ENCODE measurements around the gene GTF2H4.

DNA sequence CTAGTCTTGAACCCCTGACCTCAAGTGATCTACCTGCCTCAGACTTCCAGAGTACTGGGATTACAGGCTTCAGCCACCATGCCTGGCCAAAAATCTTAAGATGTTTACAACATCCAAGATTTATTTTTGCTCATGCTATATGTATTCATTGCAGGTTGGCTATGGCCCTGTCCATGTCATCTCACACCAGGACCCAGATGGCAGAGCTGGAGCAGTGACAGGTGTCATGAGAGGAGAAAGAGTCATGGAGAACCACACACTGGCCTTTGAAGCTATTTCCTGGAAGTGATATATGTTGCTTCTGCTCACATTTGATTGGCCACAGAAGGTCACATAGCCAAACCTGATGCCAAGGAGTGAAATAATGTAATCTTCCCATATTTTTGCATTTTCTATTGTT lies 37.5 kb upstream of the GTF2H4 start:
- TF ChIP-seq, protein P1, sequence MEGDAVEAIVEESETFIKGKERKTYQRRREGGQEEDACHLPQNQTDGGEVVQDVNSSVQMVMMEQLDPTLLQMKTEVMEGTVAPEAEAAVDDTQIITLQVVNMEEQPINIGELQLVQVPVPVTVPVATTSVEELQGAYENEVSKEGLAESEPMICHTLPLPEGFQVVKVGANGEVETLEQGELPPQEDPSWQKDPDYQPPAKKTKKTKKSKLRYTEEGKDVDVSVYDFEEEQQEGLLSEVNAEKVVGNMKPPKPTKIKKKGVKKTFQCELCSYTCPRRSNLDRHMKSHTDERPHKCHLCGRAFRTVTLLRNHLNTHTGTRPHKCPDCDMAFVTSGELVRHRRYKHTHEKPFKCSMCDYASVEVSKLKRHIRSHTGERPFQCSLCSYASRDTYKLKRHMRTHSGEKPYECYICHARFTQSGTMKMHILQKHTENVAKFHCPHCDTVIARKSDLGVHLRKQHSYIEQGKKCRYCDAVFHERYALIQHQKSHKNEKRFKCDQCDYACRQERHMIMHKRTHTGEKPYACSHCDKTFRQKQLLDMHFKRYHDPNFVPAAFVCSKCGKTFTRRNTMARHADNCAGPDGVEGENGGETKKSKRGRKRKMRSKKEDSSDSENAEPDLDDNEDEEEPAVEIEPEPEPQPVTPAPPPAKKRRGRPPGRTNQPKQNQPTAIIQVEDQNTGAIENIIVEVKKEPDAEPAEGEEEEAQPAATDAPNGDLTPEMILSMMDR (IDR thresholded peaks at IDR 0.05), result no peak
- TF ChIP-seq POLR2A (IDR thresholded peaks at IDR 0.05), result no peak

Measured in uterus (tissue), 2 donors.